Activated naive CD4-positive, alpha-beta T cell treated with anti-CD3 and anti-CD28 coated beads, Interleukin-2, amount 10 ng/mL, durations not matched to agents 5 hours and 36 hours (primary cell): Measurements from ENCODE around the gene DPYSL4. TPM values are rescaled to one million over a fixed set of nuclear protein-coding genes. Genes with fewer than 3 reads are reported as not detected.

Experiments used
- total RNA-seq, 2 experiments: library from RNA; stranded (reverse); gene quantifications; one replicate each; pipeline ENCODE4 v1.2.3, GENCODE V29; 2021

DPYSL4 gene
- total RNA-seq: 1 to 10 TPM; 6.4 to 6.8 TPM

DNA sequence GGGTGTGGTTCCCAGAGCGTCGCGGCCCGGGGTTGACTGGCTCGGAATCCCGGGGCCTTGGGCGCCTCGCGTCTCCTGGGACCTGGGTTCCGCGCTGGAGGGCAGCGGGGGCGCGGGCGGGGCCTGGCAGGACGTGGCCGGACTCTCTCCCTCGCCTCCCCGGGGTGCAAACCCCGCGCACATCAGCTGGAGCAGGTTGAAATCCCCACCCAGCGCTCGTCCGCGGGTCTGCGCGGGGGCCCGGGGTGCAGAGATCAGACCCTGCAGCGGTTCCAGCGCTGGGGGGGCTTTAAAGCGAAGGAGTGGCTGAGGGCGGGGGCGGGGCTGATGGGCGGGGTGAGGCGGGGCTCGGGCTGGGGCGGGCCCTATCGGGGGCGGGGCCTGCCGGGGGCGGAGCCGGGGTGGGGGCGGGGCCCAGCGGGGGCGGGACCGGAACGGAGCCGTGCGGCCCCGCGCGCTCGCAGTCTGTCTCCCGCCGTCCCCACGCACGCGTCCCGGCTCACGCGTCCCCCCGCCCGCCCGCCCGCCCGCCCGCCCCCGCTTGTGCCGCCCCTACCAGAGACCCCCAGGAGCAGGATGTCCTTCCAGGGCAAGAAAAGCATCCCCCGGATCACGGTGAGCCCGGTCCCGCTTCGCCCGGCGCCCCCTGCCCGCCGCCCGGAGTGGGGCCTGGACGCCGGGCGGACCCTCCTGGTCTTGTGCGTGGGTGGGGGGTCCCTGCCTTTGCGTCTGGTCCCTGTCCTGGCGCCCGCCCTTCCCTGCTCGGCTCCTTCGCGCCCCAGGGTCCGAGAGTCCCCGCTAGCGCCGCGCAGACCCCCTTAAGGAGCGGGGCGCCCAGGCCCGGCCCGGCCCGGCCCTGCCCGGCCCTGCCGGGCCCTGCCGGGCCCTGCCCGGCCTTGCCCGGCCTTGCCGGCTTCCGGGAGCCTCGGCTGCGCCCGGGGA lies at the start of gene DPYSL4:
Gene DPYSL4 (plus strand): TSS at position 461 of the 942 bp plus-strand sequence. CDS start 116 bp downstream, at position 577.

Other genes starting within 250 kb of the DPYSL4 start
- 10 to 100 TPM; 71.2 to 78.5 TPM for gene BNIP3, start 205.0 kb upstream of the DPYSL4 start, total RNA-seq
- gene JAKMIP3, start 121.0 kb upstream of the DPYSL4 start, total RNA-seq: under 1 TPM; 0.31 to 0.45 TPM
- gene STK32C, start 121.0 kb downstream of the DPYSL4 start, total RNA-seq: 1 to 10 TPM; 9.3 to 9.7 TPM
- 1 to 10 TPM; 4.5 to 6.2 TPM for gene LRRC27, start 145.2 kb downstream of the DPYSL4 start, total RNA-seq
- gene PWWP2B, start 210.3 kb downstream of the DPYSL4 start, total RNA-seq: 10 to 100 TPM; 13.0 to 14.0 TPM